SK-N-SH (cell line): Measurements from ENCODE around the gene NUAK2. TPM values are rescaled to one million over a fixed set of nuclear protein-coding genes. Genes with fewer than 3 reads are reported as not detected.

Experiments used
- CTCF ChIP-seq: fragments of 200-600 bp; sonication (generic); IDR thresholded peaks from 2 replicates; pipeline ENCODE4 v1.6.1; 2017; ENCODE audit warnings: antibody characterized with exemption, mild to moderate bottlenecking, moderate library complexity
- ELF1 ChIP-seq: IDR thresholded peaks from 2 replicates; pipeline ENCODE4 v1.4.0; 2012
- EZH2phosphoT487 ChIP-seq: fragments of 200-600 bp; sonication (generic); IDR thresholded peaks from 2 replicates; pipeline ENCODE4 v1.6.1; 2017; ENCODE audit warnings: low read depth, mixed run types, mild to moderate bottlenecking, antibody characterized with exemption, moderate library complexity, borderline replicate concordance
- FOSL2 ChIP-seq: IDR thresholded peaks from 2 replicates; pipeline ENCODE4 v1.4.0; 2012; ENCODE audit warnings: low read depth, mild to moderate bottlenecking, moderate library complexity, borderline replicate concordance
- FOXJ3 ChIP-seq: sonication (generic); formaldehyde crosslinking; IDR thresholded peaks from 2 replicates; pipeline ENCODE4 v1.5.1; 2020; ENCODE audit warnings: mild to moderate bottlenecking, missing genetic modification reagents
- GABPA ChIP-seq: IDR thresholded peaks from 2 replicates; pipeline ENCODE4 v1.4.0; 2012; ENCODE audit warnings: low read depth, mild to moderate bottlenecking
- GATA2 ChIP-seq: sonication (generic); formaldehyde crosslinking; IDR thresholded peaks from 2 replicates; pipeline ENCODE4 v1.5.0; 2020; ENCODE audit warnings: mild to moderate bottlenecking, missing genetic modification reagents
- IRF3 ChIP-seq: fragments of 150-350 bp; IDR thresholded peaks from 2 replicates; pipeline ENCODE4 v1.6.1; 2016; ENCODE audit warnings: mild to moderate bottlenecking, low read depth, low read length
- JUND ChIP-seq: IDR thresholded peaks from 2 replicates; pipeline ENCODE4 v1.4.0; 2012
- MAX ChIP-seq: IDR thresholded peaks from 2 replicates; pipeline ENCODE4 v1.4.0; 2012; ENCODE audit warnings: low read depth
- MEF2A ChIP-seq: IDR thresholded peaks from 2 replicates; pipeline ENCODE4 v1.4.0; 2012; ENCODE audit warnings: low read depth, borderline replicate concordance
- NFIC ChIP-seq: IDR thresholded peaks from 2 replicates; pipeline ENCODE4 v1.4.0; 2012; ENCODE audit warnings: borderline replicate concordance
- NRF1 ChIP-seq: IDR thresholded peaks from 2 replicates; pipeline ENCODE4 v1.6.1; 2012; ENCODE audit warnings: low read depth, mild to moderate bottlenecking, low read length
- RXRA ChIP-seq: IDR thresholded peaks from 2 replicates; pipeline ENCODE4 v1.4.0; 2012; ENCODE audit warnings: low read depth, mild to moderate bottlenecking, borderline replicate concordance
- SMC3 ChIP-seq: IDR thresholded peaks from 2 replicates; pipeline ENCODE4 v1.6.1; 2012; ENCODE audit warnings: low read depth, low read length, improper control_type of control experiment
- USF1 ChIP-seq: IDR thresholded peaks from 2 replicates; pipeline ENCODE4 v1.4.0; 2012; ENCODE audit warnings: low read depth, borderline replicate concordance
- YY1 ChIP-seq: IDR thresholded peaks from 2 replicates; pipeline ENCODE4 v1.4.0; 2012; ENCODE audit warnings: low read depth, mild to moderate bottlenecking
- polyA plus RNA-seq, 3 experiments: library from polyadenylated mRNA; depleted of rRNA; stranded (reverse); fragments of >200 nt; gene quantifications; 2 replicates each; pipeline ENCODE4 v1.2.3, GENCODE V29; 2012
- small RNA-seq, 7 experiments: library from RNA; depleted of rRNA; stranded (forward); fragments of <200 nt; gene quantifications; one replicate each; pipeline ENCODE3, GENCODE V24; 2012

The NUAK2 gene
- polyA plus RNA-seq, 1 of the 3 experiments (the other 2 are of a cell fraction): 11.1 TPM

GRCh38 chr1:205255941-205256780, 65.4 kb downstream of the NUAK2 start (continued):
- TF ChIP-seq SMC3 (peak; percentile 98), FOSL2 (no peak), NFIC (no peak), YY1 (no peak), CTCF (peak; percentile 94), MAX (no peak), MEF2A (no peak), RXRA (no peak), JUND (no peak), GATA2 (CRISPR knock-in tag) (peak; percentile 9; the same call in 1 of the 2 replicates), ELF1 (no peak), FOXJ3 (CRISPR knock-in tag) (no peak), IRF3 (no peak), NRF1 (no peak), EZH2phosphoT487 (no peak), USF1 (no peak), GABPA (no peak)

Small RNA genes lying within 50 kb of the gene (small RNA-seq; reads per million reads assigned to genes)
- 0 reads per million in 7 experiments for gene SNRPGP10

Other genes starting within 250 kb of the NUAK2 start
- gene TMEM81, start 237.3 kb downstream of the NUAK2 start, polyA plus RNA-seq (2012; rRNA removed): 1.8 and 2.7 TPM in 2 replicates
- gene RBBP5, start 199.8 kb downstream of the NUAK2 start, polyA plus RNA-seq (2012; rRNA removed): 5.7 and 7.7 TPM in 2 replicates
- gene DSTYK, start 110.0 kb downstream of the NUAK2 start, polyA plus RNA-seq (2012; rRNA removed): 4.4 and 6.4 TPM in 2 replicates
- gene TMCC2, start 93.8 kb downstream of the NUAK2 start, polyA plus RNA-seq (2012; rRNA removed): 5.3 and 6.0 TPM in 2 replicates
- 0.02 and 0.03 TPM in 2 replicates for gene KLHDC8A, start 35.2 kb upstream of the NUAK2 start, polyA plus RNA-seq (2012; rRNA removed)
- not detected in 2 replicates for gene LEMD1, start 100.3 kb upstream of the NUAK2 start, polyA plus RNA-seq (2012; rRNA removed)
- gene BLACAT1, start 134.3 kb upstream of the NUAK2 start, polyA plus RNA-seq (2012; rRNA removed): not detected in 2 replicates
- gene CDK18, start 182.9 kb upstream of the NUAK2 start, polyA plus RNA-seq (2012; rRNA removed): 2.5 and 3.1 TPM in 2 replicates